ENCODE data around the gene REXO4. TPM values are rescaled to one million over a fixed set of nuclear protein-coding genes. Genes with fewer than 3 reads are reported as not detected.

The REXO4 gene
- total and polyA plus RNA-seq, 2 experiments from 2014 or later: 31.1 to 36.3 TPM

DNA sequence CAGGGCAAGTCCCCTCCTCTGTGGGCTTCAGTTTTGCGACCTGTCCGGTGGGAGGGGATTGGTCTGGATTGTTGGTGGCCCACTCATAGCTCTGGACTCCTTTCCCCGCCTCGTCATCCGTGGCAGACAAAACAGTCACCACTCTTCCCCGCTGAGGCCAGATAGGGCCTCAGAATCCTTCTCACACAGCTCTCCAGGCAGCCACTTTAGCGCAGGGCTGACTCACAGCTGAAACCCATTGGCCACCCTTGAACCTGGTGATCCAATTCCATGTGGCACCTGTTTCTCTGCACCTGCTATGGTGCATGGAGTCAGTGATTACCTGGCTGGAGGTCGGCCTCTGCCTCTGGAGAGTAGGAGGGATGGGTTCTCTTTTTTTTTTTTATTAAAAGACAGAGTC is 26.2 kb upstream of the REXO4 start:
- no peaks in the 10 kb centered on the region for H3K36me3 ChIP-seq (ENCODE audit: insufficient read depth)
- no peaks in the 10 kb centered on the region for H4K20me1 ChIP-seq (replicated peaks; ENCODE audit: insufficient read depth)
- no peak overlapping the region for H3K27ac ChIP-seq (ENCODE audit: low read depth)
- no peaks in the 10 kb centered on the region for H3K79me2 ChIP-seq (replicated peaks; ENCODE audit: insufficient read depth)
- H3K4me3 ChIP-seq: no peak overlapping the region
- no peaks in the 10 kb centered on the region for H3K9me2 ChIP-seq (ENCODE audit: insufficient read depth)
- no peaks in the 10 kb centered on the region for H3K4me1 ChIP-seq (ENCODE audit: insufficient read depth)
- no peaks in the 10 kb centered on the region for H3K4me1 Mint-ChIP-seq
- H3K4me3 Mint-ChIP-seq: no peak overlapping the region
- no peaks in the 10 kb centered on the region; the same call in 2 of the 3 replicates for H3K36me3 Mint-ChIP-seq (ENCODE audit: low read depth)
- no peak overlapping the region for H2AFZ ChIP-seq
- no peaks in the 10 kb centered on the region for H3K27me3 ChIP-seq (ENCODE audit: insufficient read depth)
- no peak overlapping the region for H3K27ac Mint-ChIP-seq
- H3F3A ChIP-seq (replicated peaks; ENCODE audit: low read depth): no peaks in the 10 kb centered on the region
- no peaks in the 10 kb centered on the region for H3K9me3 Mint-ChIP-seq
- no peak for DNase-seq (ENCODE audit: low spot score)
- no peak for ATAC-seq
- no peak overlapping the region for H3K4me2 ChIP-seq
- TF ChIP-seq, protein P1, sequence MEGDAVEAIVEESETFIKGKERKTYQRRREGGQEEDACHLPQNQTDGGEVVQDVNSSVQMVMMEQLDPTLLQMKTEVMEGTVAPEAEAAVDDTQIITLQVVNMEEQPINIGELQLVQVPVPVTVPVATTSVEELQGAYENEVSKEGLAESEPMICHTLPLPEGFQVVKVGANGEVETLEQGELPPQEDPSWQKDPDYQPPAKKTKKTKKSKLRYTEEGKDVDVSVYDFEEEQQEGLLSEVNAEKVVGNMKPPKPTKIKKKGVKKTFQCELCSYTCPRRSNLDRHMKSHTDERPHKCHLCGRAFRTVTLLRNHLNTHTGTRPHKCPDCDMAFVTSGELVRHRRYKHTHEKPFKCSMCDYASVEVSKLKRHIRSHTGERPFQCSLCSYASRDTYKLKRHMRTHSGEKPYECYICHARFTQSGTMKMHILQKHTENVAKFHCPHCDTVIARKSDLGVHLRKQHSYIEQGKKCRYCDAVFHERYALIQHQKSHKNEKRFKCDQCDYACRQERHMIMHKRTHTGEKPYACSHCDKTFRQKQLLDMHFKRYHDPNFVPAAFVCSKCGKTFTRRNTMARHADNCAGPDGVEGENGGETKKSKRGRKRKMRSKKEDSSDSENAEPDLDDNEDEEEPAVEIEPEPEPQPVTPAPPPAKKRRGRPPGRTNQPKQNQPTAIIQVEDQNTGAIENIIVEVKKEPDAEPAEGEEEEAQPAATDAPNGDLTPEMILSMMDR (conservative IDR thresholded peaks at IDR 0.05; ENCODE audit: low read depth in 2 of 2): no peak
- TF ChIP-seq CREB1 (CRISPR knock-in tag; IDR thresholded peaks at IDR 0.05; ENCODE audit: low read depth): no peak
- TF ChIP-seq, protein P2, sequence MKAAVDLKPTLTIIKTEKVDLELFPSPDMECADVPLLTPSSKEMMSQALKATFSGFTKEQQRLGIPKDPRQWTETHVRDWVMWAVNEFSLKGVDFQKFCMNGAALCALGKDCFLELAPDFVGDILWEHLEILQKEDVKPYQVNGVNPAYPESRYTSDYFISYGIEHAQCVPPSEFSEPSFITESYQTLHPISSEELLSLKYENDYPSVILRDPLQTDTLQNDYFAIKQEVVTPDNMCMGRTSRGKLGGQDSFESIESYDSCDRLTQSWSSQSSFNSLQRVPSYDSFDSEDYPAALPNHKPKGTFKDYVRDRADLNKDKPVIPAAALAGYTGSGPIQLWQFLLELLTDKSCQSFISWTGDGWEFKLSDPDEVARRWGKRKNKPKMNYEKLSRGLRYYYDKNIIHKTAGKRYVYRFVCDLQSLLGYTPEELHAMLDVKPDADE (IDR thresholded peaks at IDR 0.05): no peak
- TF ChIP-seq ZNF114 (CRISPR knock-in tag; IDR thresholded peaks at IDR 0.05): no peak
- TF ChIP-seq ZNF331 (CRISPR knock-in tag; IDR thresholded peaks at IDR 0.05; ENCODE audit: low read depth): no peak
- TF ChIP-seq, protein P3, sequence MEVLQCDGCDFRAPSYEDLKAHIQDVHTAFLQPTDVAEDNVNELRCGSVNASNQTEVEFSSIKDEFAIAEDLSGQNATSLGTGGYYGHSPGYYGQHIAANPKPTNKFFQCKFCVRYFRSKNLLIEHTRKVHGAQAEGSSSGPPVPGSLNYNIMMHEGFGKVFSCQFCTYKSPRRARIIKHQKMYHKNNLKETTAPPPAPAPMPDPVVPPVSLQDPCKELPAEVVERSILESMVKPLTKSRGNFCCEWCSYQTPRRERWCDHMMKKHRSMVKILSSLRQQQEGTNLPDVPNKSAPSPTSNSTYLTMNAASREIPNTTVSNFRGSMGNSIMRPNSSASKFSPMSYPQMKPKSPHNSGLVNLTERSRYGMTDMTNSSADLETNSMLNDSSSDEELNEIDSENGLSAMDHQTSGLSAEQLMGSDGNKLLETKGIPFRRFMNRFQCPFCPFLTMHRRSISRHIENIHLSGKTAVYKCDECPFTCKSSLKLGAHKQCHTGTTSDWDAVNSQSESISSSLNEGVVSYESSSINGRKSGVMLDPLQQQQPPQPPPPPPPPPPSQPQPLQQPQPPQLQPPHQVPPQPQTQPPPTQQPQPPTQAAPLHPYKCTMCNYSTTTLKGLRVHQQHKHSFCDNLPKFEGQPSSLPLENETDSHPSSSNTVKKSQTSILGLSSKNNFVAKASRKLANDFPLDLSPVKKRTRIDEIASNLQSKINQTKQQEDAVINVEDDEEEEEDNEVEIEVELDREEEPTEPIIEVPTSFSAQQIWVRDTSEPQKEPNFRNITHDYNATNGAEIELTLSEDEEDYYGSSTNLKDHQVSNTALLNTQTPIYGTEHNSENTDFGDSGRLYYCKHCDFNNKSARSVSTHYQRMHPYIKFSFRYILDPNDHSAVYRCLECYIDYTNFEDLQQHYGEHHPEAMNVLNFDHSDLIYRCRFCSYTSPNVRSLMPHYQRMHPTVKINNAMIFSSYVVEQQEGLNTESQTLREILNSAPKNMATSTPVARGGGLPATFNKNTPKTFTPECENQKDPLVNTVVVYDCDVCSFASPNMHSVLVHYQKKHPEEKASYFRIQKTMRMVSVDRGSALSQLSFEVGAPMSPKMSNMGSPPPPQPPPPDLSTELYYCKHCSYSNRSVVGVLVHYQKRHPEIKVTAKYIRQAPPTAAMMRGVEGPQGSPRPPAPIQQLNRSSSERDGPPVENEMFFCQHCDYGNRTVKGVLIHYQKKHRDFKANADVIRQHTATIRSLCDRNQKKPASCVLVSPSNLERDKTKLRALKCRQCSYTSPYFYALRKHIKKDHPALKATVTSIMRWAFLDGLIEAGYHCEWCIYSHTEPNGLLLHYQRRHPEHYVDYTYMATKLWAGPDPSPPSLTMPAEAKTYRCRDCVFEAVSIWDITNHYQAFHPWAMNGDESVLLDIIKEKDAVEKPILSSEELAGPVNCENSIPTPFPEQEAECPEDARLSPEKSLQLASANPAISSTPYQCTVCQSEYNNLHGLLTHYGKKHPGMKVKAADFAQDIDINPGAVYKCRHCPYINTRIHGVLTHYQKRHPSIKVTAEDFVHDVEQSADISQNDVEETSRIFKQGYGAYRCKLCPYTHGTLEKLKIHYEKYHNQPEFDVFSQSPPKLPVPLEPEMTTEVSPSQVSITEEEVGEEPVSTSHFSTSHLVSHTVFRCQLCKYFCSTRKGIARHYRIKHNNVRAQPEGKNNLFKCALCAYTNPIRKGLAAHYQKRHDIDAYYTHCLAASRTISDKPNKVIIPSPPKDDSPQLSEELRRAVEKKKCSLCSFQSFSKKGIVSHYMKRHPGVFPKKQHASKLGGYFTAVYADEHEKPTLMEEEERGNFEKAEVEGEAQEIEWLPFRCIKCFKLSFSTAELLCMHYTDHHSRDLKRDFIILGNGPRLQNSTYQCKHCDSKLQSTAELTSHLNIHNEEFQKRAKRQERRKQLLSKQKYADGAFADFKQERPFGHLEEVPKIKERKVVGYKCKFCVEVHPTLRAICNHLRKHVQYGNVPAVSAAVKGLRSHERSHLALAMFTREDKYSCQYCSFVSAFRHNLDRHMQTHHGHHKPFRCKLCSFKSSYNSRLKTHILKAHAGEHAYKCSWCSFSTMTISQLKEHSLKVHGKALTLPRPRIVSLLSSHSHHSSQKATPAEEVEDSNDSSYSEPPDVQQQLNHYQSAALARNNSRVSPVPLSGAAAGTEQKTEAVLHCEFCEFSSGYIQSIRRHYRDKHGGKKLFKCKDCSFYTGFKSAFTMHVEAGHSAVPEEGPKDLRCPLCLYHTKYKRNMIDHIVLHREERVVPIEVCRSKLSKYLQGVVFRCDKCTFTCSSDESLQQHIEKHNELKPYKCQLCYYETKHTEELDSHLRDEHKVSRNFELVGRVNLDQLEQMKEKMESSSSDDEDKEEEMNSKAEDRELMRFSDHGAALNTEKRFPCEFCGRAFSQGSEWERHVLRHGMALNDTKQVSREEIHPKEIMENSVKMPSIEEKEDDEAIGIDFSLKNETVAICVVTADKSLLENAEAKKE (CRISPR knock-in tag; IDR thresholded peaks at IDR 0.05): no peak
- TF ChIP-seq NANOG (IDR thresholded peaks at IDR 0.05; ENCODE audit: borderline replicate concordance): no peak
- peaks cover 2% of the 10 kb centered on the region for H3K27me3 Mint-ChIP-seq (ENCODE audit: insufficient read depth, low read depth, poor library complexity)

Data from GM23338 (cell line).